Endothelial cell of umbilical vein (primary cell): Measurements from ENCODE around the gene DIS3L2. TPM values are rescaled to one million over a fixed set of nuclear protein-coding genes. Genes with fewer than 3 reads are reported as not detected.
A peak's percentile ranks its signal among the peaks of the same experiment; 100 is the strongest.

ENCODE experiments used
- BruUV-seq: library from RNA; stranded (reverse); fragments of 400-500 nt; replicated peaks from 2 replicates; lab custom pipeline; 2021; lab: Mats Ljungman, UMichigan
- CTCF ChIA-PET: fragments of 300-600, 350-600 bp; sonication (Branson Sonifier 250); formaldehyde crosslinking; loops from one replicate; lab custom pipeline; 2021; ENCODE audit warnings: antibody characterized with exemption, inconsistent platforms; lab: Charles Lee
- POLR2A ChIA-PET: fragments of 300-600, 350-600 bp; sonication (Branson Sonifier 250); formaldehyde crosslinking; loops from one replicate; lab custom pipeline; 2021; ENCODE audit warnings: antibody characterized with exemption, inconsistent platforms; lab: Charles Lee
- DNase-seq: peaks from one replicate; pipeline ENCODE4 v3.0.0-alpha.2; 2011; ENCODE audit warnings: low read depth, low spot score
- FAIRE-seq: peaks from 2 replicates; lab custom pipeline; 2011; peaks lifted over from hg19 to GRCh38; lab: Jason Lieb, UNC
- H2AFZ ChIP-seq: 2 replicates; pipeline ENCODE4 v1.6.0; 2012; ENCODE audit warnings: low read depth, low read length, control low read depth, inconsistent platforms
- H3K27ac ChIP-seq: 2 replicates; pipeline ENCODE4 v1.5.1; 2011; ENCODE audit warnings: low read depth, mild to moderate bottlenecking, control low read depth, low read length, moderate library complexity; ENCODE audit not compliant: insufficient read depth
- H3K27me3 ChIP-seq, 2 experiments: 2 replicates each; pipeline versions ENCODE4 v1.6.0 to v1.6.1; 2011; ENCODE audit warnings: low read length in 2 of 2, mixed read lengths in 1 of 2; ENCODE audit not compliant: control insufficient read depth in 2 of 2, insufficient read depth in 2 of 2
- H3K36me3 ChIP-seq, 2 experiments: 2 replicates in 1 of 2; 3 replicates in 1 of 2; pipeline ENCODE4 v1.5.1; 2011; ENCODE audit warnings: low read length in 2 of 2, mild to moderate bottlenecking in 1 of 2, moderate library complexity in 1 of 2; ENCODE audit not compliant: control insufficient read depth in 2 of 2, insufficient read depth in 2 of 2; ENCODE audit errors: extremely low read depth in 1 of 2
- H3K4me1 ChIP-seq: 3 replicates; pipeline ENCODE4 v1.5.1; 2011; ENCODE audit warnings: mild to moderate bottlenecking, low read length; ENCODE audit not compliant: control insufficient read depth, insufficient read depth; ENCODE audit errors: extremely low read depth
- H3K4me2 ChIP-seq: 2 replicates; pipeline ENCODE4 v1.6.1; 2011; ENCODE audit warnings: low read length, control low read depth, mixed read lengths; ENCODE audit not compliant: insufficient read depth
- H3K4me3 ChIP-seq, 3 experiments: fragments of 200-600 bp in 1 of 3; sonication (generic), shearing (Covaris generic) in 1 of 3; replicated peaks in 1 of 3; 2 replicates each; pipeline ENCODE4 v1.5.1; 2011 to 2016; ENCODE audit warnings: control low read depth in 3 of 3, low read length in 3 of 3, mild to moderate bottlenecking in 2 of 3, inconsistent platforms in 1 of 3, low read depth in 1 of 3, moderate library complexity in 1 of 3; ENCODE audit not compliant: insufficient read depth in 1 of 3
- H3K79me2 ChIP-seq: 2 replicates; pipeline ENCODE4 v1.6.0; 2012; ENCODE audit warnings: low read length, inconsistent platforms; ENCODE audit not compliant: control insufficient read depth, insufficient read depth
- H3K9ac ChIP-seq: replicated peaks from 2 replicates; pipeline ENCODE3; 2011; ENCODE audit warnings: low read length, control low read depth; ENCODE audit not compliant: insufficient read depth; ENCODE audit errors: extremely low read depth
- H3K9me1 ChIP-seq: replicated peaks from 3 replicates; pipeline ENCODE4 v1.6.0; 2011; ENCODE audit warnings: mild to moderate bottlenecking, low read length; ENCODE audit not compliant: control insufficient read depth, insufficient read depth; ENCODE audit errors: extremely low read depth
- H3K9me3 ChIP-seq: replicated peaks from 2 replicates; pipeline ENCODE4 v1.5.1; 2012; ENCODE audit warnings: low read length, inconsistent platforms; ENCODE audit not compliant: control insufficient read depth, insufficient read depth
- H4K20me1 ChIP-seq: replicated peaks from 2 replicates; pipeline ENCODE3; 2011; ENCODE audit warnings: mild to moderate bottlenecking, low read length; ENCODE audit not compliant: control insufficient read depth, insufficient read depth; ENCODE audit errors: extremely low read depth
- CTCF ChIP-seq, 2 donors: IDR thresholded peaks; 1 replicate in 1 of 2; 2 replicates in 1 of 2; pipeline ENCODE4 v1.5.1; 2011; ENCODE audit warnings: low read length in 2 of 2, mild to moderate bottlenecking in 2 of 2, moderate library complexity in 2 of 2, control low read depth in 1 of 2, inconsistent platforms in 1 of 2, low read depth in 1 of 2; ENCODE audit not compliant: insufficient read depth in 1 of 2; ENCODE audit errors: extremely low read depth in 1 of 2
- EZH2 ChIP-seq: IDR thresholded peaks from 2 replicates; pipeline ENCODE4 v1.6.1; 2012; ENCODE audit warnings: borderline replicate concordance, low read depth, mild to moderate bottlenecking, moderate library complexity, low read length, inconsistent platforms; ENCODE audit not compliant: severe bottlenecking
- FOS ChIP-seq: IDR thresholded peaks from 2 replicates; pipeline ENCODE4 v1.6.1; 2011; ENCODE audit warnings: mild to moderate bottlenecking, low read length, moderate library complexity, borderline replicate concordance; ENCODE audit not compliant: insufficient read depth
- GATA2 ChIP-seq: IDR thresholded peaks from 2 replicates; pipeline ENCODE4 v1.7.0; 2011; ENCODE audit warnings: low read depth, mild to moderate bottlenecking, moderate library complexity, mixed read lengths, low read length; ENCODE audit not compliant: insufficient read length, insufficient read depth
- JUN ChIP-seq: IDR thresholded peaks from 2 replicates; pipeline ENCODE4 v1.6.1; 2011; ENCODE audit warnings: borderline replicate concordance, low read depth; ENCODE audit not compliant: insufficient read length, insufficient read depth
- MYC ChIP-seq: IDR thresholded peaks from one replicate; pipeline ENCODE4 v1.6.1; 2011; ENCODE audit warnings: mild to moderate bottlenecking, low read depth, low read length
- POLR2A ChIP-seq: IDR thresholded peaks from 2 replicates; pipeline ENCODE4 v1.6.1; 2012; ENCODE audit warnings: low read depth, mild to moderate bottlenecking, control low read depth, low read length
- POLR2AphosphoS5 ChIP-seq: IDR thresholded peaks from 2 replicates; pipeline ENCODE4 v1.6.1; 2012; ENCODE audit warnings: low read depth, mild to moderate bottlenecking, control low read depth, low read length, moderate library complexity; ENCODE audit not compliant: insufficient read depth
- dilution Hi-C: fragments of 300-500 bp; cut with MboI; formaldehyde crosslinking; loops from one replicate; pipeline ENCODE4 v1.15.0; 2019; ENCODE audit warnings: low sequenced_read_pairs; ENCODE audit not compliant: extremely low pct_ligation_motif_present
- intact Hi-C: fragments of 100-400 bp; cut with micrococcal nuclease; formaldehyde crosslinking; loops from one replicate; pipeline ENCODE4 v1.10.0; 2022
- polyA plus RNA-seq, 4 experiments: library from polyadenylated mRNA; depleted of rRNA in 3 of 4; stranded (reverse) in 3 of 4; unstranded in 1 of 4; fragments of >200 nt; gene quantifications; 2 replicates each; pipeline versions ENCODE4 v1.2.1 to v1.2.3, GENCODE V29; 2011 to 2012; ENCODE audit warnings: missing spikeins in 1 of 4
- total RNA-seq: library from RNA; stranded (reverse); gene quantifications from 2 replicates; pipeline ENCODE4 v1.2.3, GENCODE V29; 2021
- TF ChIP-seq, protein P1 (sequence below): IDR thresholded peaks from 2 replicates; pipeline ENCODE4 v1.6.1; 2011; ENCODE audit not compliant: insufficient read depth, insufficient read length

Gene DIS3L2
- total and polyA plus RNA-seq, 2 donors (not counting 3 experiments of a cell fraction or from before 2014, with no cell fraction given) = 14.6 to 31.2 TPM

DNA sequence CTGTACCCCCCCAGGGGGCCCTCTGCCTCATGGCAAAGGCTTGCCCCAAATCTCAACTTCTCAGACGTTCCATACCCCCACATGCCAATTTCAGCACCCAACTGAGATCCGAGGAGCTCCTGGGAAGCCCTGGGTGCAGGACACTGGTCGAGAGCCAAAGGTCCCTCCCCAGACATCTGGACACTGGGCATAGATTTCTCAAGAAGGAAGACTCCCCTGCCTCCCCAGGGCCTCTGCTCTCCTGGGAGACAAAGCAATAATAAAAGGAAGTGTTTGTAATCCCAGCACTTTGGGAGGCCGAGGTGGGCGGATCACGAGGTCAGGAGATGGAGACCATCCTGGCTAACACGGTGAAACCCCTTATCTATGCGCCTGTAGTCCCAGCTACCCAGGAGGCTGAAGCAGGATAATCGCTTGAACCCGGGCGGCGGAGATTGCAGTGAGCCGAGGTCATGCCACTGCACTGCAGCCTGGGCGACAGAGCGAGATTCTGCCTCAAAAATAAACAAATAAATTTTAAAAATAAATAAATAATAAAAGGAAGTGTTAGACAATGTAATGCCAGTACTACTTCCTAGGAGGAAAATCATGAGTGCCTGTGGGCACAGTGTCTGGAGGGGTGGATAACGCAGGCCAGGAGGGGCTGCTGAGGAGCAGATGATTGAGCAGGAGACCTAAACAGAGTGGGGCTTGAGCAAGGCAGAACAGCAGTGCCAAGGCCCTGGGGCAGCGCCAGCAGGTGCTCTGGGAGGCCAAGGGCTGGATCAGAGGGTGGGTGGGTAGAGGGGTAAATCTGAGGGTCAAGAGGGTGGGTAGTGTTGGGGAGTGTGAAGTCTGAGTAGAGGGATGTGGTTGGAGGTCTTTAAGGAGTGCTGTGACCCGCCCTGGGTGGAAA lies 421.1 kb downstream of the DIS3L2 start:
- Histone ChIP-seq H3K36me3 (no peaks in the 10 kb centered on the region), H3K9me1 (no peaks in the 10 kb centered on the region), H3K4me2 (no peak overlapping the region), H2AFZ (no peak overlapping the region), H3K4me3 (no peak overlapping the region), H3K27me3 (peaks cover 45 to 46% of the 10 kb centered on the region in 2 experiments), H3K27ac (no peak overlapping the region), H3K4me1 (no peaks in the 10 kb centered on the region), H3K9me3 (no peaks in the 10 kb centered on the region), H3K9ac (no peak overlapping the region), H3K79me2 (no peaks in the 10 kb centered on the region), H4K20me1 (no peaks in the 10 kb centered on the region)
- POLR2A ChIA-PET = no interaction called here
- FAIRE-seq = peak; percentile 8
- TF ChIP-seq POLR2AphosphoS5 = no peak
- TF ChIP-seq CTCF (IDR thresholded peaks at IDR 0.05; ENCODE audit: extremely low read depth in 1 of 2, insufficient read depth in 1 of 2, low read depth in 1 of 2, low read length in 2 of 2) = no peak
- TF ChIP-seq POLR2A = no peak
- TF ChIP-seq MYC = no peak
- TF ChIP-seq FOS = no peak
- TF ChIP-seq, protein P1, sequence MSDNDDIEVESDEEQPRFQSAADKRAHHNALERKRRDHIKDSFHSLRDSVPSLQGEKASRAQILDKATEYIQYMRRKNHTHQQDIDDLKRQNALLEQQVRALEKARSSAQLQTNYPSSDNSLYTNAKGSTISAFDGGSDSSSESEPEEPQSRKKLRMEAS = no peak
- no peak for TF ChIP-seq GATA2
- TF ChIP-seq EZH2 = no peak
- no peak for TF ChIP-seq JUN
- CTCF ChIA-PET = no interaction called here
- no TSS peak for BruUV-seq
- intact Hi-C loops = no loop called here
- dilution Hi-C loops = no loop called here
- DNase-seq = no peak
